ENCODE results near the gene ATP8A2. TPM values are rescaled to one million over a fixed set of nuclear protein-coding genes. Genes with fewer than 3 reads are reported as not detected.

The ATP8A2 gene
- under 1 TPM; 0.78 to 0.94 TPM for total RNA-seq

GRCh38 chr13:25371875-25372283 lies at the start of gene ATP8A2:
TSS of gene ATP8A2 (plus strand) at chr13:25371974. CDS start at chr13:25372213, 239 bp downstream.

DNA sequence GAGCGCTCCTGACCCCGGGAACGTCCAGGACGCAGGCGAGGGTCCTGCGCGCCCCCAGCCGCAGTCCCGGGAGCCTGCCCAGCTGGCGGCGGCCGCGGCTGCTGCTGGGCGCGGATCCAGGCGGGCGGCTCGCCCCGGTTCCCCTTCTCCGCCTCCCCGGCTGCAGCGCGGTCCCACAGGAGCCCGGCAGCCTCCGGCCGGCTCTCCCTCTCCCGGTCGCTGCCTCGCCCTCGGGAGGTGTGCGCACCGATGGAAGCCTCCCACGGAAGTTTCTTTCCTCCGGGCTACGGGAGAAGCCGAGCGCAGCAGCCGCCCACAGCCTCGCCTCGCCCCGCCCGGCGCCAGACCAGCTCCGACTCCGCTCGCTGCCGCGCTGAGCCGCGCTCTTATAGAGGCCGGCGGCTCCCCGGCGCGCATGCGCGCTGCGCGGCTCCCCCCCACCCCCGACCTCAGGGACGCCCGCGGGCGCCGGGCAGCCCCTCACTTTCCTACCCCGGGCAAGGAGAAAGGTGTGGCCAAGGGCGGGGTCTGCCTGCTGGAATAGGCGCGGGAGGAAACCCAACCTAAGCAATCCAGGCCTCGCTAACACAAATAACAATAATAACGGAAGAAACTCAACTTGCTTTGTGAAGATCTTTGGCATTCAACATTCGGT lies 680.0 kb downstream of the ATP8A2 start, which contains the start of gene SHISA2:
Gene SHISA2 (minus strand): TSS at position 360 of the 655 bp plus-strand sequence. CDS start 1,041 bp downstream, outside the sequence.

Other genes with a start within 250 kb of the ATP8A2 start
- not detected for gene AMER2, start 199.7 kb upstream of the ATP8A2 start, total RNA-seq
- gene MTMR6, start 84.5 kb upstream of the ATP8A2 start, total RNA-seq, result 10 to 100 TPM; 19.1 to 20.1 TPM
- gene NUP58, start 70.3 kb upstream of the ATP8A2 start, total RNA-seq, result 10 to 100 TPM; 59.9 to 64.0 TPM

Measured in activated naive CD4-positive, alpha-beta T cell treated with anti-CD3 and anti-CD28 coated beads, Interleukin-2, amount 10 ng/mL, durations not matched to agents 5 hours and 36 hours (primary cell).